Measurements from ENCODE around the gene LLGL1. TPM values are rescaled to one million over a fixed set of nuclear protein-coding genes. Genes with fewer than 3 reads are reported as not detected.

LLGL1 gene
- total RNA-seq, 4 donors from 2014 or later, result 11.1 to 18.0 (median 14.9) TPM

DNA sequence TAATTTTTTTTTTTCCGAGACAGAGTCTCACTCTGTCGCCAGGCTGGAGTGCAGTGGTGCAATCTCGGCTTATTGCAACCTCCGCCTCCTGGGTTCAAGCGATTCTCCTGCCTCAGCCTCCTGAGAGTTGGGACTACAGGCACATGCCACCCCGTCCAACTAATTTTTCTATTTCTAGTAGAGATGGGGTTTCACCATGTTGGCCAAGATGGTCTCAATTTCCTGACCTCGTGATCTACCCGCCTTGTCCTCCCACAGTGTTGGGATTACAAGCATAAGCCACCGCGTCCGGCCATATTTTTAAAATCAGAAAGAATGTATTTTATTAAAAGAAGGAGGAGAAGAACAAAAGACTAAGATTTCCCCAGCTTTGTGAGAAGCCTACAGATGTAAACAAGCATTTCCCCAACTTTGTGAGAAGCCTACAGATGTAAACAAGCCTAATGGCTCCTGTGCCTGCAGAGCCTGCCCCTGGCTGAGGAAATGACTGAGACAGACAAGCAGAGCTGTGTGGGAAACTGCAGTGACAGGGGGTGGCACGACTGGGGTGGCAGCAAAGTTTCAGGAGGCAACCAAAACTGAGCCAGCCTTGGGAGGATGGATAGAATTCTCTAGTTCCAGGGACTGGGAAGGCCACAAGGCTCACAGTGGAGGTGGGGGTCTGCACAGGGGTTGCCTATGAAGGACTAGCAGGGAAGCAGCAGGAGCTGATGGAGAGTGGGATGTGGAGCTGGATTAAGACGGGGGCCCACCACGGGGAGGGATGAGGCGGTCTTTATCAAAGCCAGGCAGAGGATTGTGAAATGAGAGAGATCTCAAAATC is 66.5 kb downstream of the LLGL1 start:
- no peaks in the 10 kb centered on the region for H3K27me3 ChIP-seq
- H3K4me1 ChIP-seq, result no peaks in the 10 kb centered on the region
- TF ChIP-seq POLR2A (IDR thresholded peaks at IDR 0.05) (no peak), EP300 (IDR thresholded peaks at IDR 0.05; ENCODE audit: low read depth) (no peak), POLR2AphosphoS5 (IDR thresholded peaks at IDR 0.05) (no peak), CTCF (IDR thresholded peaks at IDR 0.05) (no peak)
- in situ Hi-C loops (cut with MboI; ENCODE audit: low pct_ligation_motif_present in 1 of 4, low pct_unique_long_range_greater_than_20kb in 1 of 4, low sequenced_read_pairs in 3 of 4), result no loop called here
- H3K27ac ChIP-seq, result no peak overlapping the region
- no peak for DNase-seq
- H3K4me3 ChIP-seq, result no peak overlapping the region
- intact Hi-C loops (cut with DNase I; ENCODE audit: low total_unique reads), result no loop called here
- no peaks in the 10 kb centered on the region for H3K9me3 ChIP-seq
- 93 to 95% methylated on average over 13 to 15 of the region's 15 CpGs for WGBS, 2 donors (ENCODE audit: low coverage in 1 of 2)
- H3K36me3 ChIP-seq, result peaks cover 0 to 42% (median 13%) of the 10 kb centered on the region in 4 donors

Other genes starting within 250 kb of the LLGL1 start
- 10 to 100 TPM; 17.3 to 65.1 (median 24.7) TPM for gene ATPAF2, start 186.5 kb upstream of the LLGL1 start, total RNA-seq
- gene GID4, start 186.2 kb upstream of the LLGL1 start, total RNA-seq, result 10 to 100 TPM in 2 of 4 donors, 1 to 10 TPM in 2; 7.0 to 39.6 (median 9.4) TPM
- gene DRG2, start 137.7 kb upstream of the LLGL1 start, total RNA-seq, result 10 to 100 TPM; 27.9 to 90.6 (median 33.3) TPM
- 1 to 10 TPM; 1.1 to 4.2 (median 1.2) TPM for gene MYO15A, start 116.9 kb upstream of the LLGL1 start, total RNA-seq
- gene ALKBH5, start 41.8 kb upstream of the LLGL1 start, total RNA-seq, result 100 to 1,000 TPM in 2 of 4 donors, 10 to 100 TPM in 2; 69.2 to 109 (median 88.4) TPM
- 100 to 1,000 TPM; 365 to 919 (median 428) TPM for gene FLII, start 33.1 kb downstream of the LLGL1 start, total RNA-seq
- gene MIEF2, start 35.0 kb downstream of the LLGL1 start, total RNA-seq, result 10 to 100 TPM in 3 of 4 donors, 1 to 10 TPM in 1; 7.4 to 48.0 (median 21.0) TPM
- 10 to 100 TPM; 12.0 to 79.0 (median 32.1) TPM for gene TOP3A, start 89.4 kb downstream of the LLGL1 start, total RNA-seq
- gene SMCR8, start 89.7 kb downstream of the LLGL1 start, total RNA-seq, result 10 to 100 TPM; 12.1 to 20.6 (median 19.6) TPM
- 10 to 100 TPM; 29.2 to 49.4 (median 38.5) TPM for gene SHMT1, start 137.9 kb downstream of the LLGL1 start, total RNA-seq
- gene EVPLL, start 152.1 kb downstream of the LLGL1 start, total RNA-seq, result 1 to 10 TPM in 2 of 4 donors, under 1 TPM in 1, not detected in 1; 0.41 to 7.0 (median 1.1) TPM

All from transverse colon (tissue), 4 donors.